Measurements from ENCODE around the gene OAT.

GRCh38 chr10:124464028-124464965 is 45.6 kb upstream of the OAT start:
- TF ChIP-seq POLR2A (IDR thresholded peaks at IDR 0.05) (no peak), CTCF (IDR thresholded peaks at IDR 0.05) (no peak)
